ENCODE data around the gene R3HCC1L.
A peak's percentile ranks its signal among the peaks of the same experiment; 100 is the strongest.

R3HCC1L gene

DNA sequence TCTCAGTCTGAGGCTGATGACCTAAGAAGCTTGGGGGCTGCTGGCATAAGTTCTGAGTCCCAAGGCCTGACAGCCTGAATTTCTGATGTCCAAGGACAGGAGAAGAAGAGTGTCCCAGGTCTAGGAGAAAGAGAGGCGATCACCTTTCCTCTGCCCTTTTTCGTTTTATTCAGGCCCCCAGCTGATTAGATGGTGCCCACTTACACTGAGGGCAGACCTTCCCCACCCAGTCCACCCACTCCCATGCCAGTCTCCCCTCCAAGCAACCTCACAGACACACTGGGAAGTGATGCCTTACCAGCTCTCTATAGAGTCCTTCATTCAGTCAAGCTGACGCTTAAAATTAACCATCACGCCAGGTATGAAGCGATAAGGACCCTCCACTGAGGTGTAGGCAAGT lies 152.9 kb downstream of the R3HCC1L start:
- DNase-seq (ENCODE audit: low read depth), result no peak
- H3K4me3 ChIP-seq (ENCODE audit: low read length), result no peak overlapping the region
- TF ChIP-seq, protein P1, sequence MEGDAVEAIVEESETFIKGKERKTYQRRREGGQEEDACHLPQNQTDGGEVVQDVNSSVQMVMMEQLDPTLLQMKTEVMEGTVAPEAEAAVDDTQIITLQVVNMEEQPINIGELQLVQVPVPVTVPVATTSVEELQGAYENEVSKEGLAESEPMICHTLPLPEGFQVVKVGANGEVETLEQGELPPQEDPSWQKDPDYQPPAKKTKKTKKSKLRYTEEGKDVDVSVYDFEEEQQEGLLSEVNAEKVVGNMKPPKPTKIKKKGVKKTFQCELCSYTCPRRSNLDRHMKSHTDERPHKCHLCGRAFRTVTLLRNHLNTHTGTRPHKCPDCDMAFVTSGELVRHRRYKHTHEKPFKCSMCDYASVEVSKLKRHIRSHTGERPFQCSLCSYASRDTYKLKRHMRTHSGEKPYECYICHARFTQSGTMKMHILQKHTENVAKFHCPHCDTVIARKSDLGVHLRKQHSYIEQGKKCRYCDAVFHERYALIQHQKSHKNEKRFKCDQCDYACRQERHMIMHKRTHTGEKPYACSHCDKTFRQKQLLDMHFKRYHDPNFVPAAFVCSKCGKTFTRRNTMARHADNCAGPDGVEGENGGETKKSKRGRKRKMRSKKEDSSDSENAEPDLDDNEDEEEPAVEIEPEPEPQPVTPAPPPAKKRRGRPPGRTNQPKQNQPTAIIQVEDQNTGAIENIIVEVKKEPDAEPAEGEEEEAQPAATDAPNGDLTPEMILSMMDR (IDR thresholded peaks at IDR 0.05; ENCODE audit: insufficient read depth, low read depth, low read length, missing control alignments), result no peak

DNA sequence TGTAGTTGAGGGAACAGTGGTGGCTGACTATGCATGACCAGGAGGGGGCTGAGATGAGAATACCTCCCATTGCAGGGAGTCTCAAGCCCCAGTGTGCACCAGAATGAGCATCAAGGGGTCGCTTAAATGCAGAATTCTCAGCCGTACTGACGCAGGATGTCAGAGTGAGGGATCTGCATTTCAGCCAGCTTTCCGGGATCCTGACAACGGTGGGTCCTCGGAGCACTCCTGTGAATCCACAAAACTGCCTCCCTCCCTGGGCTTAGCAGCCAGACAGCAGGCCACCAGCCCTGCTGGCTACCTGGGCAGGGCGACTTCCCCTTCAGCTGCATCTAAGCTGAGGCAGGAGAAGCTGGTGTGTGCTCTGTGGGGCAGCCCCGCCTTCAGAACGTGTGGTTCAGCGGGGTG lies 155.3 kb downstream of the R3HCC1L start:
- TF ChIP-seq, protein P1 (IDR thresholded peaks at IDR 0.05; ENCODE audit: insufficient read depth, low read depth, low read length, missing control alignments), result no peak
- H3K4me3 ChIP-seq (ENCODE audit: low read length), result no peak overlapping the region
- DNase-seq (ENCODE audit: low read depth), result no peak

DNA sequence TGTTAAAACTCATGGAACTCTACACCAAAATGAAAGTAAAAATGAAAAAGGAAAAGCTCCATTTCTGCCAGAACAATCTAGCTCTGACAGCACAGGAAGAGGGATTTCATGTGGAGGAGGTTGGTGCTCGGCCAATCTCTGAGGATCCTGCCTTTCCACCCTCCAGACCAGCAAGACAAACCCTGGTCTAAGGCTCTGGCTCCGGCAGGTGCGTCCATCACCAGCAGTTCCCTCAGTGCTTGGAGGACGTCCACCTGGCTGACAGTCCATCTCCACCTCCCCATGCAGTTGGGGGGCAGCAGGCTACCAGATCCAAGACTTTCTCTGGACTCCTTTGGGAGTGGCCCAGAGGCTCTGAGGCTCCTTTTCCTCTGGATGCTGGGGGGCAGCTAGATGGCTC lies 158.5 kb downstream of the R3HCC1L start:
- TF ChIP-seq, protein P1 (IDR thresholded peaks at IDR 0.05; ENCODE audit: insufficient read depth, low read depth, low read length, missing control alignments), result no peak
- DNase-seq (ENCODE audit: low read depth), result no peak
- H3K4me3 ChIP-seq (ENCODE audit: low read length), result no peak overlapping the region

DNA sequence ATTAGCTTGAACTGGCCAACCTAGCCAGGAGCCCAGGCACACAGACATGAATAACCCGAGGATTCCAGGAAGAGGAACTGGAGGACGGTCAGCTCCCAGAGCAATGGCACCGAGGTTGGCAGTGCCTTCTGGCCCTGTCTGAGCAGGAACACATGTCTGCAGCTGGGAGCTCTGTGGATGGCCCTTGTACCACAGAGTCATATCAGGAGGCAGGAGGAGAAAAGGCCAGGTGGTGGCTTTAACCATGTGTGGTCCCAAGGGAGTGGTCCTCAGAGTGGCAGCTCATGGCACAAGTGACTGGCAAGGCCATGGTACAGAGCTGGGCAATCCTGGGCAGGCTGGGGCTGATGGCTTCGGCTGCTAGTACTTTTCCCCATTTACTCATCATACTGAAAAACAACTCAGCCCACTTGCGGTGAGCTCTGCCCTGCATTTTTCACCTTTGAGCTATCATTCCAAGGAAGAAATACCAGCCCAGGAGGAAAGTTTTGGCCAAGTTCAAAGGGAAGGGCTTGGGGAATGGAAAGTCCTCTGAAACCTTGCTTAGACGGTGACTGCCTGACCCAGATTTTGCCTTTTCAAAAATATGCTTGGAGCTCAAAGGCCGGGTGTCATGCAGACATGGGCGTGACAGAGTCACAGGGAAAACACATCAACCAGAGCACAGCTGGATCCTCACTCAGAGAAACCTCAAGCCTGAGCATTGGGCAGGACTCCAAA lies 159.3 kb downstream of the R3HCC1L start:
- TF ChIP-seq, protein P1 (IDR thresholded peaks at IDR 0.05; ENCODE audit: insufficient read depth, low read depth, low read length, missing control alignments), result no peak
- DNase-seq (ENCODE audit: low read depth), result peak; percentile 29
- H3K4me3 ChIP-seq (ENCODE audit: low read length), result no peak overlapping the region

DNA sequence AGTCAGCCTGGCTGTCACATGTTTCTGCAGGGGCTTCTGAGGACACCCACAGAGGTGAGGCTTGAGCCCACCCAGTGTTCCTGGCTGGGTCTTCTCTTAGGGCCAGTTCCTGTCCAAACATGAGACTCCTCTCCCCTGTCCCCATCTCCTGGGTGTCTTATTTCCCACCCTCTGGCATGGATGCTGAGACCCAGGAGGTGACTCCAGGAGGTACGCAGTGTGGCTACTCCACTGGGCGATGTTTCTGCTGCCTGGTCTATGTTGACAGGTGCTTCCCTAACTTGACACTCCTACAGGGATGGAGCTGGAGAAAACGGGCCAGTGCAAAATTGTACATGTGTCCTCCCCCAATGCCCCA lies 159.8 kb downstream of the R3HCC1L start:
- H3K4me3 ChIP-seq (ENCODE audit: low read length), result no peak overlapping the region
- DNase-seq (ENCODE audit: low read depth), result no peak
- TF ChIP-seq, protein P1 (IDR thresholded peaks at IDR 0.05; ENCODE audit: insufficient read depth, low read depth, low read length, missing control alignments), result no peak

Data from epithelial cell of esophagus (primary cell).